ENCODE results near the gene NR1D1.

Gene NR1D1

DNA sequence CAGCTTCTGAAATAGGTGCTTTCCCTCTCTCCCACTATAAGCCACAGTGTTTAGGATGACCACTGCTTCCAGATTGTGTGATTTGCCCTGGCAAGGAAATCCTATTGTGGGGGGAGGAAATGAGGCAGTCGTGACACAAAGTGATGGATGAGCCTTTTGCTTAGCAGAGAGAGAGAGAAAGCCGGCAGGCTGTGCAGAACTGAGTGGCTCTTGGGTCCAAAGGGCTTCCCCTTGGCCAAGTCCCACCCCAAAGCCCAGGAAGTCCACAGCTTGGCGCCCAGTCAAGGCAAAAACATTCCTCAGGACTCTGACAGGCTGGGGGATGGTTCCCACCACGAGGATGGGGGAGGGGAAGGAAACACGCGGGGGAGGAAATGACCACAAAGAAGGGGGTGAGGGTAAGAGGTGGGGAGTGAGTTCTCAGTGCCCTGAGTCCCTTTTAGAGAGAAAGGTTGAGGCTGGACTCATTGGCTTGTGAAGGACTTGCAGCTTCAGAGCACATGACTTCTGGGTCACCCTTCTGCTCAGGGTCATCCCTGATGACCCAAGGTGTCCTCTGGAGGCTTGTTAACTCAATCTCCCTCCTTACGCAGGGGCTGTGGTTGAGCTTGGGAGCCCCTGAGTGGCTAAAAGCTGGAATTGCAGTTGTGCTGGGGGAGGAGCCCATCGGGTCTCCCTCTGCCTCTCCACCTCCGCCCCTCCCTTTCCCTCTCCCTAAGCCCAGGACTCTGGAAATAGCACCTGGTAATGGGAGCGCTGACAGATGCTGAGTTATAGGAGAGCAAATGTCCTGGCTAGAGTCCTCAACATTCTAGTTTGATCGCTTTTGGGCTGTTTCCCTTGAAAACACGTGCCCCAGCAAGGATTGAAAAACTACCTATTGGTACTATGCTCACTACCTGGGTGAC is 11.1 kb upstream of the NR1D1 start:
- DNase-seq (ENCODE audit: low read depth in 1 of 2, low spot score in 1 of 2), result peak in 1 of 2 donors; percentile 43

DNA sequence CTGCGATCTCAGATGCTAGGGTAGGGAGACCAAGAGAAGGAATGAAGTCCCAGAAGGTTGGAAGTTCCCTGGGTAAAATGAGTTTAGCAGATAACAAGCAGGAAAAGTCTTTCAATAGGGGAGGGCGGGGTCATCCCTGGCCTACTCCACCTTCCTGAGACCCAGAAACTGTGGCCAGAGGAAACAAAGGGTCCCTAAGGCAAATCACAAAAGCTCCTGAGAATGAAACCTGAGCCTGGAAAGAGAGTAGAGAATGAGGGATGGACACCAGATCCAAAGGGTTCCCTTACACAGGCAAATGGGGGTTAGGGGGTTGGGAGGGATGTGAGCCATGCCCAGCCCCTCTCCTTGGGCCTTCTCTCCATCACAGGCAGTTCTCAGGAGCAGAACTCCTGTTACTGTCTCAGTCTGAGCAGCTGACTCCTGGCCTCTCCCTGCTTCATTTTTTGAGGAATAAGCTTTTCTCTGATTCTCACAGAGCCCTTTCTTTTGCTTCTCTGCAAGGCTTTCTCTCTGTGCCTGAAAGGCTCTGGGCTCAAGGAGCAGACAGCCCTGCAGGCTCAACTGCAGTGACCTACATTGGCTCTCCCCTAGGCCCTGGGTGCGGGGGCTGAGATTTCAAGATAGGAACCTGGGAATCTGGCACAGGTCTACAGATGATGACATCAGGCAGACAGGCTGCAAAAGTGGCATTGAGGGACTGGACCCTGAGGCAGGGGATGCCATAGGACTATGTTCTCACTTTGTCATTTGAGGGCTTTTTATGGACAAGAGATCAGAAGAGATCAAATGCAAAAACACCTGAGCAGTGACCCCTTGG is 9.8 kb upstream of the NR1D1 start:
- DNase-seq (ENCODE audit: low read depth in 1 of 2, low spot score in 1 of 2), result no peak

DNA sequence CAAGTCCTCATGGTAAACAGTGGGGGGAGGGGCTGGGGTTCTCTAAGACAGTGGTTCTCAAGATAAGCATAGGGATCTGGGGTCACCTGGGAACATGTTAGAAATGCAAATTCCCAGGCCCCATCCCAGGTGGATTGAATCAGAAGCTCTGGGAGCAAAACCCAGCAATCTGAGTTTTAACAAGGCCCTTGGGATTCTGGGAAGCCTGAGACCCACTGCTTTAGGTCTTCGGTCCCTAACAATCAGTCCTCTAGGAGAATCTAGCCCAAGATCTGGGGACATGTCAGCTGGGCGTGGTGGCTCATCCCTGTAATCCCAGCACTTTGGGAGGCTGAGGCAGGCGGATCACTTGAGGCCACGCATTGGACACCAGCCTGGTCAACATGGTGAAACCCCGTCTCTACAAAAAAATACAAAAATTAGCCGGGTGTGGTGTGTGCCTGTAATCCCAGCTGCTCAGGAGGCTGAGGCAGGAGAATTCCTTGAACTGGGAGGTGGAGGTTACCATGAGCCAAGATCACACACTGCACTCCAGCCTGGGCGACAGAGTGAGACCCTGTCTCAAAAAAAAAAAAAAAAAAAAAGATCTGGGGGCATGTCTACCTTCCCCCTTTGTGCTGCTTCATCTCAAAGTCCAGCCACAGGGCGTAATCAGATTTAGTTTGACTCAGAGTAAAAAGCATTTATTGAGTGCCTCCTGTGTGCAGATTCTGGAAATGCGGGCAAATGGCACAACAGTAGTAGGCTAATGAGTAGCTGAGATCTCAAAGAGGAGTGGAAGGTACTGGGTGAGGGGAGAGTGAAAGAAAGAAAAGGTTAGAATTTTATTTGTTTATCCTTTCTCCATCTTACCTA is 8.8 kb upstream of the NR1D1 start:
- no peak for DNase-seq (ENCODE audit: low read depth in 1 of 2, low spot score in 1 of 2)

DNA sequence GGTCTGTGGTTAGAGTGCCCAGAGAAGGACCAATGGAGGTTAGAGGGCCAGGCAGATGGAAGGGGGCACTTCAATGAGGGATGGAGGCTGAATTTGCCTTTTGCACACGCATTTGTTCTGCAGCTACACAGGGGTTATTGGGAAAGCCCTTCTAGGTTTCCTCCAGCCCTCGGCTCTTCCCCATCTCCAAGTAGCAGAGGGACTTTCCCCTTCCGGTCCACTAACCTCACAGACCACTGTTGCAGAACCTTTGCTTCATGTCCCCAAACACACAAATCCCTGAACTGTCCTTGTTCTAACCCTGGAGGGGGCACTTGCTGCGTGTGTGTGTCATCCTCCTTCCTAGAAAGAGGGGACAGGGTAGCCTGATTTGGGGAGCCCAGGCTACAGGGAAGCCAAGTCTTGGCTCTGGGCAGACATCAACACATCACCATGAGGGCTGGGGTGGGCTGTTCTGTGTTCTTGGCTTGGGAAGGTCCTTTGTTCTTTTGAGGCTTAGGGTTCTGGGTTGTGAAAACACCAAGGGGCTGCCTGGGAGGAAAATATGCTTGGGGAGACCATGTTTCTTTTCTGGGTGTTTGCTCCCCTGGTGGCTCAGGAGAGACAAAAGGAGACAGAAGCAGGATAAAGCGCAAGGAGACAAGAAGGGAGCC is 7.3 kb upstream of the NR1D1 start:
- no peak for DNase-seq (ENCODE audit: low read depth in 1 of 2, low spot score in 1 of 2)

DNA sequence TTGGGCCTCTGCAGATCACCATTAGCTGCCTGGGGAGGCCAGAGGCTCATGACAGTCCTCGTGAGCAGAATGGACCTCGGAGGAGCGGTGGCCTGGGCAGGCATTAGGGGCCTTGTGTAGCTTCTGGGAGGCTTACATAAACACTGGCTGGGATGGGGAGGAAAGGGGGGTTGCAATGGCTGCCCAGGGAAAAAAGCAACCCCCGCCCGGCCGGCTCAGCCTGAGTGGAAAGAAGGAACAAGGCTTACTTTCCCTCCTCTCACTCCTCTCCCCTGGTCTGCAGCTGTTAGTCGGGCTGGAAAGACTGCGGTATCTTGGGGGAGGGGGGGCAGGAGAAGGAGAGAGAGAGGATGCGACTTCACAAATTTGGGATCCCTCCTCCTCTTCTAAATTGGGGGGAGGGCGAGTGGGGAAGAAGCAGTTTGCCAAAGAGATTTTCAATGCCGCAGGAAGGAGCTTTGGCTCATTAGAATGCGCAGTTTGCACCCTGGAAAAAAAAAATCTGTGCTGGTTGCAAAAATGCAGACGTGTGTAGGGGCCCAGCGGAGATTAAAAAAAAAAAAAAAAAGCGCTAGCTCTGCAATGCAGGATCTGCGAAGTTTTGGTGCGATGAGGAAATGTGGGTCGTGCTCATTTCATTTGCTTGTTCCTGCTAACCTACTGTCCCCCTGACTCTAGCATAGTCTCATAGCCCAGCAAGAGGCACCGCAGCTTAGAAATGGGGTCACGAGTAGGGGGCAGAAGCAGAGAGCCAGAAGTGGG is 6.6 kb upstream of the NR1D1 start:
- no peak for DNase-seq (ENCODE audit: low read depth in 1 of 2, low spot score in 1 of 2)

DNA sequence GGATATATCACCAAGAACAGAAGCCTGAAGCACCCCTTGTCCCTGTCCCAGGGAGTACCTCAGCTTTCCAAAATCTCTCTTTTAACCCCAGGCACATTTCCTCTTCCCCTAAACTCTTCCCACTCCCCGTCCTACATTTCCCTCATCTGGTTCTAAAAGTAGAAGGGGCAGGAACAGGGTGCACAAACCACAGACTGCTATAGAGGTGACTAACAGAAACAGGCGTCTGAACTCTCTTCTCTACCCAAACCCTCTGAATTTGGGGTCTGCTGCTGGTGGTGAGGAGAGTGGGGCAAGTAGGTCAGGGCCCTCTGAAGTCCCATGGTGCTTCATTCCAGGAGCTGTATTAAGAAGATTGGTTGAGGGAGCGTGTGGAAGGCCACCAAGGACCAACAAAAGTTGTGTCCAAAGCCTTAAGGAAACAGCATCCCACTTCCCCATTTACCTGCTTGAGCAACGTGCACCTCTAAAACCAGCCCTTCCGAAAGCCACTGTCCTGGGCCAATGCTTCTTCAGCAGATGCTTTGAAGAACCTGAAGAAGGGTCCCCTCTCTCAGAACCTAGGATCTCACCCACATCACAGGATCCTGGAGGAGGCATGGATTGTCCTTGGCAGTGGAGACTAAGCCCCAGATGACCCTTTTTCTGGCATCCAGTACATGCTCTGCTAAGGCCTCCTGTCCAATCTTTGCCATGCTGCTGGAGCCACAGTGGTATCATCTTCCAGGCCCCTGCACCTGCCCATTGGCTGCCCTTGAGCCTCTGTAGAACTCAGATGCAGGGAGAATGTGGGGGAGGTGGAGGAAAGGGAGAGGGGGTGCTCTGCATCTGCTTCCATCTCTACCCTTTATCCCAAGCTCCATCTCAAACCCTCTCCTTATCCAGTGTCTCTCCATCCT is 5.7 kb upstream of the NR1D1 start:
- no peak for DNase-seq (ENCODE audit: low read depth in 1 of 2, low spot score in 1 of 2)

DNA sequence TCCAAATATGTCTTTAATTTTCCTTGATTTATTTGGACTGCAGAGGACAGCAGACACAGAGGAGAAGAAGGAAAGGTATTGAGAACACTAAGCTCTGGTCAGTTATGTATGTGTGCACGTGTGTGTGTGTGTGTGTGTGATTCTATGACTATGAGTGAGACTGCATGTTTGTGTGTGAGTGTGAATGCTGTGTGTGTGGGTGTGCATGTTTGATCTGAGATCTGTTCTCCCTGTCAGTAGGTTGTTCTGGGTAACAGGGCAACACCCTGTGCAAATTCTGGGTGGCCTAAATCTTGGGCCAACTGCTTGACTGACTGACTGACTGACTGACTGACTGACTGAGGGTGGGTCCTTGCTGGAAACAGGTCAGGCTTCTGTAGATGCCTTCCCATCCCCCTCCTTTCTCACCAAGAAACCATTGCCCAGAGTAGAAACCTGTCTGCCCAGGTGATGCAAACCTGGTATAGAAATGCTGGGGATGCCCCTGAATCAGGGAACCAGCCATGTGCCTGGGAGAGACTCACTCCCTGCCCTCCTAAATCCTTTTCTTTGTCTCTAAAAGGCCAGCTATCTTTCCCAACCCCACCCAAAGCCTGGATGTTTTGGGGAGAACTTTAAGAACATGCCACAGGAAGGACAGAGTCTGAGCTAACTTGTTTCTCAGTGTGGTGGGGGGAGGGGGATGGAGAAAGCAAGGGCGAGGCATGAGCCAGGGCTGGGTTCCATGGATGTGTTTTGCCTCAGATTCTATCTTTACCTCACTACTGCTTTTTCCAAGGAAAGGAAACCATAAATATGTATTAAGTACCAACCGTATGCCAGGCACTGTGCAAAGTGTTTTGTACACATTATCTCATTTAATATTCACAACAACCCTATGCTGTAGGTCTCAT is 4.5 kb upstream of the NR1D1 start:
- no peak for DNase-seq (ENCODE audit: low read depth in 1 of 2, low spot score in 1 of 2)

DNA sequence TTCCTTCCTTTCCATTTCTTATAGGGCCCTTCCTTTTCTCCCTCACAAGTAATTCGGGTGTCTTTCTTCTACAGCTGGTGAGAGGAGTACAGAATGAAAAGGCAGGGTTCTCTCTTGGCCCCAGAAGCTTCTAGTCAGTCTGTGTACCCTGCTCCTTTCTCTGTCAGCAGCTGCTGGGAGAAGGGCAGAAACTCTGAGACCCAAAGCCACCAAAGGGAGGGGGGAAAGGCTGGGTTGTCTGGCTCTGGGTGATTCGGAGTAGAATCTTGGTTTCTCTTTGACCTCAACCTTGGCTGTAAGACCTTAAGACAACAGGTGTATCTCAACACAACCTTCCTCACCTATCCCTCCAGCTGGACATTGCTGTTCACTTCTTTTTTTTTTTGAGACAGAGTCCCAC is 3.3 kb upstream of the NR1D1 start:
- no peak for DNase-seq (ENCODE audit: low read depth in 1 of 2, low spot score in 1 of 2)

DNA sequence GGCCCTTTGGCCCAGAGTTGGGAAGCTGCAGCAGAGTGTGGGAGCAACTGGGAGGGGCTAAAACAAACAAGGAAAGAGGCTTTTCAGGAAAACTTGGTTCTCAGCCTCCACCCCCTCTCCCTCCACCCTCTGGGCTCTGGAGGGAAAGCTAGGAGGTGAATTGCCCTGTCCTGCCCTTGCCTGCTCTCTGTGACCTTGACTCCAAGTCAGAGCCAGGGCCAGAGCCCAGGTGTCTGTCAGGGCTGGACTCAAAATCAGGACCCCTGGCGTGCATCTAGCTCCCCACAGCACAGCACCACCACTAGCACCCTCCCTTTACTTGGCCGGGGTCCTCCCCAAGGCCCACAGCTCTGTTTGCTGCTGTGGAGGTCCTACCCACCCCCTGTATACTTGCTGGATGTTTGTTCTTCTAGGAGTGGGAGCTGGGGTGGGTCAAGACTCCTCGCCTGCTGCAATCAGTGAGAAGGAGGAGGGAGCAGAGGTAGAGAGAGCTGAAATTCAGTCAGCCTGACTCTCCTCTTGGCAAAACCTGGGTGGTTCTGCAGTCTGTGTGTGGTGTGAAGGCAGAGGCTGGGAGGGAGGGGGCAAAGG is 2.8 kb upstream of the NR1D1 start:
- DNase-seq (ENCODE audit: low read depth in 1 of 2, low spot score in 1 of 2), result no peak

DNA sequence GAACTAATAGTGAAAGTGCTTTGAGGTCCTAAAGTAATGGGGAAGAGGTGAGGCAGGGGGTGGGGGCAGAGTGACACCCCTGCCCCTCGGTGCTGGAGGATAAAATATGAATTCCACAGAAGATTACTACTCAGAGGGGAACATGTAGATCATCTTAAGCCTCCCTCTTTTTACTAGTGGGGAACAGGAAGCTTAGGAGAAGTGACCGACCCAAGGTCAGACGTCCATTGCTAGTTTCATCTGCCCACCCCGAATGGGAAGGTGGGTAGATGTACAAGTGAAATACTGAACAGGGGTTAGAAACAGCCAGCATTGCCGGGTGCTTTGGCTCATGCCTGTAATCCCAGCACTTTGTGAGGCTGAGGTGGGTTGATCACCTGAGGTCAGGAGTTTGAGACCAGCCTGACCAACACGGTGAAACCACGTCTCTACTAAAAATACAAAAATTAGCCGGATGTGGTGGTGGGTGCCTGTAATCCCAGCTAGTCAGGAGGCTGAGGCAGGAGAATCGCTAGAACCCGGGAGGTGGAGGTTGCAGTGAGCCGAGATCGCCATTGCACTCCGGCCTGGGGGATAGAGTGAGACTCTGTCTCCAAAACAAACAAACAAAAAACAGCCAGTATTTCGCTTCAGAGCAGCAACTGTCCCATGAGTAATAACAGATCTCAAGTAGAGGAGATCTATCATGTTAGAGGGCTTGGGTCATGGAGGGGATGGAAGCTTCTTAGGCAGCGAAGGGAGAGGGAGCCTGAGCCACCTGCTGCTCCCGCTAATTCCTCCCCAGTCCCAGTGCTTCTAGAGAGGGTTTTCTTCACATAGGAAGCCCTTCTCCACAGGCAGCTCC is 1.2 kb upstream of the NR1D1 start:
- DNase-seq (ENCODE audit: low read depth in 1 of 2, low spot score in 1 of 2), result no peak

DNA sequence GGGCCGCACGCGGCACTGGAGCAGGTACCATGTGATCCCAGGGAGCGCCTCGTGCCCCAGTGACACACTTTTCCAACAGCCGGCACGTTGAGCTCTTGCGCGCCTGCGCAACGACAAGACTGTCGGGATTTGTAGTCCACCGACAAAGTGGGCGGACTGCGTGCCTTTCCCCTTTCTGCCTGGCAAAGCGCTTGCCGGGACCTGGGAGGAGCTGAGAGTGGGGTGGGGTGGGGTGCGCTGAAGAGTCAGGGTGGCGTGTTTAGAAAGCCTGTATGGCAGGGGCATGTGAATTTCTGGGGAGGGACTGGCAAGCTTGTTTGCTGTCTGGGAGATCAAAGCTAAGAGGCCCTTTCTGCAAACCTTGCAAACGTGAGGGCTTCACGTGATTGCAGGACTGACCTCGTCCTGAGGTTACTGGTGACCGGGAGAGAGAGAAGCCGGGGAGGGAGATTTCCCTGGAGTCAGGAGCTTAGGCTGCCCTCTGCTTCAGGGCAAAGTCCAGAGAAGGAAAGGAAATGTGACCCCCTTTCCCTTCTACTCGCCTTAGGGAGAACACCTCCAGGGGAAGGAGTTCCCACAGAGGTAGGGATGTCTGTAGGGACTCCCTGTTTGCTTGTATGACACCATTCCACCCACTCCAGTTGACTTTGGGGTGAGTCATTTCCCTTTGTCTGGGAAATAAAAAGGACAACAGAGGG is 429 bp upstream of the NR1D1 start:
- DNase-seq (ENCODE audit: low read depth in 1 of 2, low spot score in 1 of 2), result peak; percentile 77 to 78

DNA sequence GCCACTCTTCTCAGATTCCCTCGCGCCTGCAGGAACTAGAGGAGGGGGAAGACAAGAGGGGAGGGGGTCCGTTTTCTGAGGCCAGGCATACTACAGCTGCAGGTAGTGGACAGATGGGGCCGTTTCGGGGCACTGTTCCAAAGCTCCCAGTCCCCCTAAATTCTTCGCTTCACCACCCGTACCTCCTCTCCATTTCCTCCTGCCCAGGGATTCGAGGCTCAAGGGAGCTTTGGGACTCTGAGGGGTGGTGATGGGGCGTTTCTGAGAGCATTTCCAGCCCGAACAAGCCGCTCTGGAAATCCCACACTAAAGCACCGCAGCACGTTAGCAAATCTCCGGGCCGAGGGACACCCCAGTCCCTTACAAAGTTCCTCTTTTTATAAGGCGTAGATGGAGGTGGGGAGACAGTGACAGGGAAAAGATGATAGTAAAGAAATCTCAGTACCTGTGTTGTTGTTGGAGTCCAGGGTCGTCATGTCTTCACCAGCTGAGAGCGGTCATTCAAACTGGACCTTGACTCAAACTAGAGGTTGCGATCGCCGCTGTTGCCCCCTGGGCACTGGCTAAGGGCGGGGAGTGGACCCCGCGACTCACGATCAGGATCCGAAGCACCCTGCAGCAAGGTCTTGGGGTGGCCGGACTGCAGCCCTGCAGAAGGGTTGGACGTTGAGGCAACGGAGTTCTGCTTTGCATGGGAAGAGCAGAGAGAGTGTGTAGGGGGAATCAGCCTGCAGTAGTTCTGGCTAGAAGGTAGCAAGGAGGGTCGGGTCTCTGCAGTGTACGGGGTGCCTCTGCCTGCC is 570 bp downstream of the NR1D1 start:
- DNase-seq (ENCODE audit: low read depth in 1 of 2, low spot score in 1 of 2), result no peak

DNA sequence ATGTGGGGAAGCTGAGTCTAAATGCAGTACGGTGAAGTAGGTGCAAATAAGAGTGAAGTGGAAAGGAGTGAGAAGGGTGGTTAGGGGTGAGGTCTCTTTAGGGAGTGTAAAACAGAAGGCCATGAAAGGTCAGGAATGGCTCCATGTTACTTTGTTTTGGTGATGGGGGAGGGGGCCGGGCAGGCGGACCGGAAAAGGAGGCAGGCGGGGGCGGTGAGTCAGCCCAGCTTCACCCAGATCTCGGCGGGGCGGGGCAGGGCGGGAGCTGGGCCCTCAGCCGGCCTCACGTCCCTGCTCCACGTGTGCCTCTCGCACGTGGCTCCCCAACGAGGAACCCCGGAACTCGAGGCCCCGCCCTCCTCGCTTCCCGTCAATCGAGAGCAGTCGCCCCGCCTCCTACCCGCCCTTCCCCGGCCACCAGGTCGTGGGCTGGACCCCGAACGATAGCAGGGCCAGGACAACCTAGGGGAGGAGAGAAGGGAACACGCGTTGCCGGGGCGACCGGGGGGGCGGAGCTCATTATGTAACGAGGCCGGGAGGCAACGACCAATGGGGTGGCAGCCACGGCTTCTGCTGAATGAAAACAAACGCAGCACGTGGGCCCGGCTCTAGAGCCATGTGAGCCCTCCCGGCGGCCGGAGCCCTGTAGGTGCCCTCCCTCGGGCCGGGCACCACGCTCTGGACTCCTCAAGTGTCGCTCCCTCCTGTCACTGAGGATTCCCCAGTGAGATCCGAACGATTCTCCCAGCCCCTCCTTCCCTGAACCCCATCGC is 1.4 kb downstream of the NR1D1 start:
- peak; percentile 99 for DNase-seq (ENCODE audit: low read depth in 1 of 2, low spot score in 1 of 2)
